GM18508 (cell line): ENCODE results near the gene CBX1.

Experiments
- ATAC-seq: cut with Tn5 transposase; IDR thresholded peaks from one replicate; pipeline ENCODE4 v1.9.1; 2021; ENCODE audit warnings: moderate number of reproducible peaks; ENCODE audit not compliant: insufficient read depth, unreplicated experiment

CBX1 gene

GRCh38 chr17:48101012-48101720, at the start of gene CBX1:
TSS of gene CBX1 (minus strand) at chr17:48101478. CDS start at chr17:48077004, 24,474 bp downstream.
- ATAC-seq, result peak; percentile 53

- ATAC-seq, result no peak
Observed at GRCh38 chr17:48150597-48151001, 49.3 kb upstream of the CBX1 start.

GRCh38 chr17:48149787-48150463, 48.6 kb upstream of the CBX1 start:
- ATAC-seq, result no peak

- no peak for ATAC-seq
Observed at GRCh38 chr17:48148854-48149786, 47.8 kb upstream of the CBX1 start.

GRCh38 chr17:48148029-48148770, 46.9 kb upstream of the CBX1 start:
- ATAC-seq, result no peak

- ATAC-seq, result no peak
Observed at GRCh38 chr17:48144976-48145798, 43.9 kb upstream of the CBX1 start.

GRCh38 chr17:48144231-48144630, 43.0 kb upstream of the CBX1 start:
- ATAC-seq, result no peak

- ATAC-seq, result no peak
Observed at GRCh38 chr17:48143629-48144028, 42.4 kb upstream of the CBX1 start.

GRCh38 chr17:48139944-48140343, 38.7 kb upstream of the CBX1 start:
- ATAC-seq, result no peak

GRCh38 chr17:48137656-48138055, 36.4 kb upstream of the CBX1 start:
- no peak for ATAC-seq

GRCh38 chr17:48134912-48135480, 33.7 kb upstream of the CBX1 start:
- ATAC-seq, result no peak

GRCh38 chr17:48132385-48132784, 31.1 kb upstream of the CBX1 start:
- ATAC-seq, result no peak

- no peak for ATAC-seq
Observed at GRCh38 chr17:48131216-48131824, 30.0 kb upstream of the CBX1 start.

GRCh38 chr17:48129981-48130380, 28.7 kb upstream of the CBX1 start:
- ATAC-seq, result no peak

- no peak for ATAC-seq
Observed at GRCh38 chr17:48128400-48128799, 27.1 kb upstream of the CBX1 start.

GRCh38 chr17:48127371-48128051, 26.2 kb upstream of the CBX1 start:
- ATAC-seq, result no peak

- no peak for ATAC-seq
Observed at GRCh38 chr17:48126532-48126850, 25.2 kb upstream of the CBX1 start.

GRCh38 chr17:48125829-48126531, 24.7 kb upstream of the CBX1 start:
- ATAC-seq, result no peak
